Endothelial cell of umbilical vein (primary cell): Measurements from ENCODE around the gene BTN2A1. TPM values are rescaled to one million over a fixed set of nuclear protein-coding genes. Genes with fewer than 3 reads are reported as not detected.
"Not testable (repeated sequence)": the region's sequence is repeated elsewhere in the genome, so short reads cannot be mapped to it uniquely, and the experiment has no call there.

ENCODE experiments used
- BruUV-seq: library from RNA; stranded (reverse); fragments of 400-500 nt; replicated peaks from 2 replicates; lab custom pipeline; 2021; lab: Mats Ljungman, UMichigan
- CTCF ChIA-PET: fragments of 300-600, 350-600 bp; sonication (Branson Sonifier 250); formaldehyde crosslinking; loops from one replicate; lab custom pipeline; 2021; ENCODE audit warnings: antibody characterized with exemption, inconsistent platforms; lab: Charles Lee
- POLR2A ChIA-PET: fragments of 300-600, 350-600 bp; sonication (Branson Sonifier 250); formaldehyde crosslinking; loops from one replicate; lab custom pipeline; 2021; ENCODE audit warnings: antibody characterized with exemption, inconsistent platforms; lab: Charles Lee
- DNase-seq: peaks from one replicate; pipeline ENCODE4 v3.0.0-alpha.2; 2011; ENCODE audit warnings: low read depth, low spot score
- FAIRE-seq: peaks from 2 replicates; lab custom pipeline; 2011; peaks lifted over from hg19 to GRCh38; lab: Jason Lieb, UNC
- H2AFZ ChIP-seq: 2 replicates; pipeline ENCODE4 v1.6.0; 2012; ENCODE audit warnings: low read depth, low read length, control low read depth, inconsistent platforms
- H3K27ac ChIP-seq: 2 replicates; pipeline ENCODE4 v1.5.1; 2011; ENCODE audit warnings: low read depth, mild to moderate bottlenecking, control low read depth, low read length, moderate library complexity; ENCODE audit not compliant: insufficient read depth
- H3K27me3 ChIP-seq, 2 experiments: 2 replicates each; pipeline versions ENCODE4 v1.6.0 to v1.6.1; 2011; ENCODE audit warnings: low read length in 2 of 2, mixed read lengths in 1 of 2; ENCODE audit not compliant: control insufficient read depth in 2 of 2, insufficient read depth in 2 of 2
- H3K36me3 ChIP-seq, 2 experiments: 2 replicates in 1 of 2; 3 replicates in 1 of 2; pipeline ENCODE4 v1.5.1; 2011; ENCODE audit warnings: low read length in 2 of 2, mild to moderate bottlenecking in 1 of 2, moderate library complexity in 1 of 2; ENCODE audit not compliant: control insufficient read depth in 2 of 2, insufficient read depth in 2 of 2; ENCODE audit errors: extremely low read depth in 1 of 2
- H3K4me1 ChIP-seq: 3 replicates; pipeline ENCODE4 v1.5.1; 2011; ENCODE audit warnings: mild to moderate bottlenecking, low read length; ENCODE audit not compliant: control insufficient read depth, insufficient read depth; ENCODE audit errors: extremely low read depth
- H3K4me2 ChIP-seq: 2 replicates; pipeline ENCODE4 v1.6.1; 2011; ENCODE audit warnings: low read length, control low read depth, mixed read lengths; ENCODE audit not compliant: insufficient read depth
- H3K4me3 ChIP-seq, 3 experiments: fragments of 200-600 bp in 1 of 3; sonication (generic), shearing (Covaris generic) in 1 of 3; replicated peaks in 1 of 3; 2 replicates each; pipeline ENCODE4 v1.5.1; 2011 to 2016; ENCODE audit warnings: control low read depth in 3 of 3, low read length in 3 of 3, mild to moderate bottlenecking in 2 of 3, inconsistent platforms in 1 of 3, low read depth in 1 of 3, moderate library complexity in 1 of 3; ENCODE audit not compliant: insufficient read depth in 1 of 3
- H3K79me2 ChIP-seq: 2 replicates; pipeline ENCODE4 v1.6.0; 2012; ENCODE audit warnings: low read length, inconsistent platforms; ENCODE audit not compliant: control insufficient read depth, insufficient read depth
- H3K9ac ChIP-seq: replicated peaks from 2 replicates; pipeline ENCODE3; 2011; ENCODE audit warnings: low read length, control low read depth; ENCODE audit not compliant: insufficient read depth; ENCODE audit errors: extremely low read depth
- H3K9me1 ChIP-seq: replicated peaks from 3 replicates; pipeline ENCODE4 v1.6.0; 2011; ENCODE audit warnings: mild to moderate bottlenecking, low read length; ENCODE audit not compliant: control insufficient read depth, insufficient read depth; ENCODE audit errors: extremely low read depth
- H3K9me3 ChIP-seq: replicated peaks from 2 replicates; pipeline ENCODE4 v1.5.1; 2012; ENCODE audit warnings: low read length, inconsistent platforms; ENCODE audit not compliant: control insufficient read depth, insufficient read depth
- H4K20me1 ChIP-seq: replicated peaks from 2 replicates; pipeline ENCODE3; 2011; ENCODE audit warnings: mild to moderate bottlenecking, low read length; ENCODE audit not compliant: control insufficient read depth, insufficient read depth; ENCODE audit errors: extremely low read depth
- EZH2 ChIP-seq: IDR thresholded peaks from 2 replicates; pipeline ENCODE4 v1.6.1; 2012; ENCODE audit warnings: borderline replicate concordance, low read depth, mild to moderate bottlenecking, moderate library complexity, low read length, inconsistent platforms; ENCODE audit not compliant: severe bottlenecking
- FOS ChIP-seq: IDR thresholded peaks from 2 replicates; pipeline ENCODE4 v1.6.1; 2011; ENCODE audit warnings: mild to moderate bottlenecking, low read length, moderate library complexity, borderline replicate concordance; ENCODE audit not compliant: insufficient read depth
- MAX ChIP-seq: IDR thresholded peaks from 2 replicates; pipeline ENCODE4 v1.6.1; 2011; ENCODE audit not compliant: insufficient read depth, insufficient read length
- MYC ChIP-seq: IDR thresholded peaks from one replicate; pipeline ENCODE4 v1.6.1; 2011; ENCODE audit warnings: mild to moderate bottlenecking, low read depth, low read length
- dilution Hi-C: fragments of 300-500 bp; cut with MboI; formaldehyde crosslinking; loops from one replicate; pipeline ENCODE4 v1.15.0; 2019; ENCODE audit warnings: low sequenced_read_pairs; ENCODE audit not compliant: extremely low pct_ligation_motif_present
- intact Hi-C: fragments of 100-400 bp; cut with micrococcal nuclease; formaldehyde crosslinking; loops from one replicate; pipeline ENCODE4 v1.10.0; 2022
- polyA plus RNA-seq, 4 experiments: library from polyadenylated mRNA; depleted of rRNA in 3 of 4; stranded (reverse) in 3 of 4; unstranded in 1 of 4; fragments of >200 nt; gene quantifications; 2 replicates each; pipeline versions ENCODE4 v1.2.1 to v1.2.3, GENCODE V29; 2011 to 2012; ENCODE audit warnings: missing spikeins in 1 of 4
- total RNA-seq: library from RNA; stranded (reverse); gene quantifications from 2 replicates; pipeline ENCODE4 v1.2.3, GENCODE V29; 2021

BTN2A1 gene
- total and polyA plus RNA-seq, 2 donors (not counting 3 experiments of a cell fraction or from before 2014, with no cell fraction given) = 25.1 to 31.9 TPM

- FAIRE-seq (peak; percentile 46), DNase-seq (peak; percentile 65)
- no peaks in the 10 kb centered on the region for H3K9me1 ChIP-seq
- H3K4me2 ChIP-seq = no peak overlapping the region
- dilution Hi-C loops = no loop called here
- no peaks in the 10 kb centered on the region for H3K27me3 ChIP-seq
- no peak overlapping the region for H2AFZ ChIP-seq
- H3K4me3 ChIP-seq = no peak overlapping the region
- BruUV-seq = no TSS peak
- no peak for TF ChIP-seq MAX
- no peak for TF ChIP-seq MYC
- no peak for TF ChIP-seq FOS
- no peak for TF ChIP-seq EZH2
- H3K36me3 ChIP-seq = peaks cover 0 to 12% of the 10 kb centered on the region in 2 experiments
- no peaks in the 10 kb centered on the region for H4K20me1 ChIP-seq
- H3K9ac ChIP-seq = no peak overlapping the region
- H3K27ac ChIP-seq = no peak overlapping the region
- ChIA-PET CTCF (interaction anchor here (0.8 kb wide), 1 partner anchor 21 kb away, joined by 3 read pairs; no protein-coding TSS in a partner anchor), POLR2A (no interaction called here)
- H3K79me2 ChIP-seq = no peaks in the 10 kb centered on the region
- intact Hi-C loops = no loop called here
- H3K9me3 ChIP-seq = no peaks in the 10 kb centered on the region
- H3K4me1 ChIP-seq = peaks cover 6% of the 10 kb centered on the region
Measured at GRCh38 chr6:26432627-26433201, 25.0 kb upstream of the BTN2A1 start.

- BruUV-seq, H3K9ac ChIP-seq, H3K9me3 ChIP-seq, H3K27ac ChIP-seq, DNase-seq, H3K27me3 ChIP-seq, dilution Hi-C loops, H3K36me3 ChIP-seq, FAIRE-seq, H3K9me1 ChIP-seq, POLR2A ChIA-PET, H3K4me3 ChIP-seq, H3K4me1 ChIP-seq, intact Hi-C loops, H4K20me1 ChIP-seq, H3K79me2 ChIP-seq, H2AFZ ChIP-seq, H3K4me2 ChIP-seq, CTCF ChIA-PET: not testable (repeated sequence)
Measured at GRCh38 chr6:26433680-26434079, 24.1 kb upstream of the BTN2A1 start.
